ENCODE measurements around the gene INTS1.

GRCh38 chr7:1447551-1448244 lies 56.5 kb downstream of the INTS1 start:
- TF ChIP-seq POLR2AphosphoS5 (IDR thresholded peaks at IDR 0.05; ENCODE audit: borderline replicate concordance, low read depth, low read length) (no peak), EZH2 (IDR thresholded peaks at IDR 0.05) (no peak)
